Measurements from ENCODE around the gene ST3GAL3. TPM values are rescaled to one million over a fixed set of nuclear protein-coding genes. Genes with fewer than 3 reads are reported as not detected.
"Not testable (repeated sequence)": the region's sequence is repeated elsewhere in the genome, so short reads cannot be mapped to it uniquely, and the experiment has no call there.

The ST3GAL3 gene
- total RNA-seq, 2 experiments from 2014 or later: 15.8 to 20.9 TPM

DNA sequence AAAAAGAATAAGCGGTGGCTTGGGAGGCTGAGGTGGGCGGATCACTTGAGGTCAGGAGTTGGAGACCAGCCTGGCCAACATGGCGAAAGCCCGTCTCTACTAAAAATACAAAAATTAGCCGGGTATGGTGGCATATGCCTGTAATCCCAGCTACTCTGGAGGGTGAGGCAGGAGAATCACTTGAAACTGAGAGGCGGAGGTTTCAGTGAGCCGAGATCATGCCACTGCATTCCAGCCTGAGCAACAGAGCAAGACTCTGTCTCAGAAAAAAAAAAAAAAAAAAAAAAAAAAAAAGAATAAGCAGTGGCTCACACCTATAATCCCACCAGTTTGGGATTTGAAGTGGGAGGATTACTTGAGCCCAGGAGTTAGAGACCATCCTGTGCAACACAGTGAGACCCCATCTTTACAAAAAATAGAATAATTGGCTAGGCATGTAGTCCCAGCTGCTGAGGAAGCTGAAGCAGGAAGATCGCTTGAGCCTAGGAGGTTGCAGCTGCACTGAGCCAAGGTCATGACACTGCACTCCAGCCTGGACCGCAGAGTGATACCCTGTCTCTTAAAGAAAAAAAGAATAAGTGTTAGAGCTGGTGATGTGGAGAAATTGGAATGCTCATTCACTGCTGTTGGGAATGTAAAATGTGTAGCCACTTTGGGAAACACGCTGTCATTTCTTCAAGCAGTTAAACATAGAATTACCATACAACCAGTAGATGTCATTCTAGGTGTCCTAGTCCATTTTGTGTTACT lies 12.5 kb downstream of the ST3GAL3 start:
- H3K36me3 Mint-ChIP-seq (ENCODE audit: low read depth); intact Hi-C loops (cut with DNase I, micrococcal nuclease); H3K4me1 Mint-ChIP-seq; H3K9me3 Mint-ChIP-seq (ENCODE audit: low read depth); H3K4me3 Mint-ChIP-seq; DNase-seq; ATAC-seq; H3K27me3 Mint-ChIP-seq; H3K27ac Mint-ChIP-seq: not testable (repeated sequence)
- ChIA-PET POLR2A (interaction anchor here (0.6 kb wide), 1 partner anchor 273 kb away, joined by 6 read pairs; no protein-coding TSS in a partner anchor), CTCF (interaction anchor here (1.0 kb wide), 1 partner anchor 689 kb away, joined by 3 read pairs; no protein-coding TSS in a partner anchor)

DNA sequence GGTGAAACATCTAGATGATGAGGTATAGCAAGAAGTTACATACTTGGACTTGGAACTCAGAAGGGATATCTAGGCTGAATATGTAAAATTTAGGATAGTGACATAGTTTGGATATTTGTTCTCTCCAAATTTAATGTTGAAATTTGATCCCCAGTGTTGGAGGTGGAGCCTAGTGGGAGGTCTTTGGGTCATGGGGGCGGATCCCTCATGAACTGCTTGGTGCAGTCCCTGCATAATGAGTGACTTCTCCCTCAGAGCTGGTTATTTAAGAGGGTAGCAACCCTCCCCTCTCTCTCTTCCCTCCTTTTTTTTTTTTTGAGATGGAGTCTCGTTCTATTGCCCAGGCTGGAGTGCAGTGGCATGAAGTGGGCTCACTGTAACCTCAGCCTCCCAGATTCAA lies 15.5 kb downstream of the ST3GAL3 start:
- intact Hi-C loops (cut with DNase I, micrococcal nuclease): no loop called here
- no peak overlapping the region for H3K4me3 Mint-ChIP-seq
- ATAC-seq: no peak
- no peaks in the 10 kb centered on the region for H3K27me3 Mint-ChIP-seq
- H3K9me3 Mint-ChIP-seq (ENCODE audit: low read depth): no peaks in the 10 kb centered on the region
- no peaks in the 10 kb centered on the region for H3K4me1 Mint-ChIP-seq
- no peak for DNase-seq
- ChIA-PET CTCF (no interaction called here), POLR2A (no interaction called here)
- H3K36me3 Mint-ChIP-seq (ENCODE audit: low read depth): peaks cover 2% of the 10 kb centered on the region
- H3K27ac Mint-ChIP-seq: no peak overlapping the region

DNA sequence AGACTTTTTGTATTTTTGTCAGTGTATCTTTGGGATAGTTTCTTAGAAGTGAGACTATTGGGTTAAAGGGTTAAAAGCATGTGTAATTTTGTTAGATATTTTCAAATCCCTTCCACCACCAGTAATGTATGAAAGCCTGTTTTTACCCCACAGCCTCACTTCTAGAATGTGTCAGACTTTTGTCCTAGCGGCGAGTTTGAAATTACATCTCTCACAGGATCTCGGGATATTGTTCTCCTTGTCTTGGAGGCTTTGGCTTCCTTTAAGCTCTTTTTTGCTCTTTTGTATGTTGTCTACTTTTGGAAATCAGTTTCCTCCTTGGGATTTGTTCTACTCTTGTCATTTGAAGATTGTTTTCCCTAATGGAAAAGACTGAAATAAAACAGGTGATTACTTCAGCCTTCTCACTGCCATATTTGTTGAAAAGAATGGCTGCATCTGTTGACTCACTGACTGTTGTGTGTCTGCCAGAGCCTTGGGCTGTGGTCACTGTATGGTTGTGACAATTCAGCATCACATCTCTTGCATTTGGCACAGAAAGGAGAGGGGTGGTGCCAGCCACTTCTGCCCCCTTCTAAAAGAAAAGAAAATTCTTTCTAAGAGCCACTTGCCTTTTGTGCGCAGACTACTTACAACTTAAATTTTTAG lies 22.6 kb downstream of the ST3GAL3 start:
- no peaks in the 10 kb centered on the region for H3K36me3 Mint-ChIP-seq (ENCODE audit: low read depth)
- H3K9me3 Mint-ChIP-seq (ENCODE audit: low read depth): no peaks in the 10 kb centered on the region
- no peaks in the 10 kb centered on the region for H3K4me1 Mint-ChIP-seq
- ChIA-PET POLR2A (no interaction called here), CTCF (no interaction called here)
- no peak overlapping the region for H3K27ac Mint-ChIP-seq
- intact Hi-C loops (cut with DNase I, micrococcal nuclease): no loop called here
- no peaks in the 10 kb centered on the region for H3K27me3 Mint-ChIP-seq
- H3K4me3 Mint-ChIP-seq: no peak overlapping the region
- DNase-seq: no peak
- no peak for ATAC-seq

GRCh38 chr1:43731867-43732531 lies 24.7 kb downstream of the ST3GAL3 start:
- H3K4me1 Mint-ChIP-seq: no peaks in the 10 kb centered on the region
- CTCF ChIA-PET: interaction anchor here (0.6 kb wide), 1 partner anchor 900 kb away, joined by 3 read pairs; no protein-coding TSS in a partner anchor
- H3K4me3 Mint-ChIP-seq: no peak overlapping the region
- DNase-seq: no peak
- intact Hi-C loops (cut with DNase I, micrococcal nuclease): no loop called here
- no peaks in the 10 kb centered on the region for H3K27me3 Mint-ChIP-seq
- H3K9me3 Mint-ChIP-seq (ENCODE audit: low read depth): no peaks in the 10 kb centered on the region
- no peak for ATAC-seq
- H3K27ac Mint-ChIP-seq: no peak overlapping the region
- POLR2A ChIA-PET: no interaction called here
- peaks cover 6% of the 10 kb centered on the region for H3K36me3 Mint-ChIP-seq (ENCODE audit: low read depth)

GRCh38 chr1:43736819-43737218 lies 29.5 kb downstream of the ST3GAL3 start:
- Mint-ChIP-seq H3K36me3 (ENCODE audit: low read depth) (peaks cover 11% of the 10 kb centered on the region), H3K4me3 (no peak overlapping the region), H3K27me3 (no peaks in the 10 kb centered on the region), H3K4me1 (no peaks in the 10 kb centered on the region), H3K27ac (no peak overlapping the region), H3K9me3 (ENCODE audit: low read depth) (no peaks in the 10 kb centered on the region)
- DNase-seq: no peak
- ATAC-seq: no peak
- CTCF ChIA-PET: interaction anchor here (0.5 to 0.6 kb wide), 3 partner anchors 197 to 456 kb away, joined by 3 read pairs; partner anchors contain the start of gene ARTN
- intact Hi-C loops (cut with DNase I, micrococcal nuclease): no loop called here
- POLR2A ChIA-PET: no interaction called here

- ATAC-seq: no peak
- H3K27ac Mint-ChIP-seq: no peak overlapping the region
- intact Hi-C loops (cut with DNase I, micrococcal nuclease): no loop called here
Observed at GRCh38 chr1:43742026-43742425, 34.7 kb downstream of the ST3GAL3 start.

GRCh38 chr1:43743206-43743605 lies 35.9 kb downstream of the ST3GAL3 start:
- POLR2A ChIA-PET: no interaction called here
- peaks cover 14% of the 10 kb centered on the region for H3K36me3 Mint-ChIP-seq (ENCODE audit: low read depth)

More at GRCh38 chr1:43742026-43742425, 34.7 kb downstream of the ST3GAL3 start:
- Mint-ChIP-seq H3K4me1 (no peaks in the 10 kb centered on the region), H3K36me3 (ENCODE audit: low read depth) (peaks cover 14% of the 10 kb centered on the region), H3K27me3 (no peaks in the 10 kb centered on the region), H3K9me3 (ENCODE audit: low read depth) (no peaks in the 10 kb centered on the region), H3K4me3 (no peak overlapping the region)
- DNase-seq: no peak
- CTCF ChIA-PET: no interaction called here
- POLR2A ChIA-PET: no interaction called here

DNA sequence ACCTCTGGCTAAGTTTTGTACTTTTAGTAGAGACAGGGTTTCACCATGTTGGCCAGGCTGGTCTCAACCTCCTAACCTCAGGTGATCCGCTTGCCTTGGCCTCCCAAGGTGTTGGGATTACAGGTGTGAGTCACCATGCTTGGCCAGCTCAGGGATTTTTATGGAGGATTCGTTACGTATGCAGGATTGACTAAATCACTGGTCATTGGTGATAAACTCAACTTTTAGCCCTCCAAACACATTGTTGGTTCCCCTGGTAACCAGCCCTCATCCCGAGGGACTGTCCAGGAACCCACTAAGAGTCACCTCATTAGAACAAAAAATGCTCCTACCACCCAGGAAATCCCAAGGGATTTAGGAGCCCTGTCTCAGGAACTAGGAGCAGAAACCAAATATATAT lies 40.4 kb downstream of the ST3GAL3 start:
- no peak for DNase-seq

More at GRCh38 chr1:43743206-43743605, 35.9 kb downstream of the ST3GAL3 start:
- ATAC-seq (no peak), DNase-seq (no peak)
- intact Hi-C loops (cut with DNase I, micrococcal nuclease): no loop called here
- Mint-ChIP-seq H3K4me3 (no peak overlapping the region), H3K27ac (no peak overlapping the region), H3K27me3 (no peaks in the 10 kb centered on the region), H3K4me1 (no peaks in the 10 kb centered on the region), H3K9me3 (ENCODE audit: low read depth) (no peaks in the 10 kb centered on the region)
- CTCF ChIA-PET: no interaction called here

GRCh38 chr1:43750083-43750482 lies 42.7 kb downstream of the ST3GAL3 start:
- ChIA-PET POLR2A (no interaction called here), CTCF (no interaction called here)
- intact Hi-C loops (cut with DNase I, micrococcal nuclease): no loop called here
- Mint-ChIP-seq H3K27ac (no peak overlapping the region), H3K9me3 (ENCODE audit: low read depth) (no peaks in the 10 kb centered on the region), H3K36me3 (ENCODE audit: low read depth) (peaks cover 8% of the 10 kb centered on the region), H3K4me1 (peaks cover 3% of the 10 kb centered on the region), H3K27me3 (no peaks in the 10 kb centered on the region), H3K4me3 (no peak overlapping the region)
- ATAC-seq: no peak
- no peak for DNase-seq

More for the DNA sequence above, 40.4 kb downstream of the ST3GAL3 start:
- ChIA-PET CTCF (no interaction called here), POLR2A (no interaction called here)
- no peaks in the 10 kb centered on the region for H3K9me3 Mint-ChIP-seq (ENCODE audit: low read depth)
- H3K36me3 Mint-ChIP-seq (ENCODE audit: low read depth): peaks cover 9% of the 10 kb centered on the region
- no peaks in the 10 kb centered on the region for H3K27me3 Mint-ChIP-seq
- H3K4me1 Mint-ChIP-seq: no peaks in the 10 kb centered on the region
- no peak for ATAC-seq
- no peak overlapping the region for H3K27ac Mint-ChIP-seq
- no peak overlapping the region for H3K4me3 Mint-ChIP-seq
- intact Hi-C loops (cut with DNase I, micrococcal nuclease): no loop called here

DNA sequence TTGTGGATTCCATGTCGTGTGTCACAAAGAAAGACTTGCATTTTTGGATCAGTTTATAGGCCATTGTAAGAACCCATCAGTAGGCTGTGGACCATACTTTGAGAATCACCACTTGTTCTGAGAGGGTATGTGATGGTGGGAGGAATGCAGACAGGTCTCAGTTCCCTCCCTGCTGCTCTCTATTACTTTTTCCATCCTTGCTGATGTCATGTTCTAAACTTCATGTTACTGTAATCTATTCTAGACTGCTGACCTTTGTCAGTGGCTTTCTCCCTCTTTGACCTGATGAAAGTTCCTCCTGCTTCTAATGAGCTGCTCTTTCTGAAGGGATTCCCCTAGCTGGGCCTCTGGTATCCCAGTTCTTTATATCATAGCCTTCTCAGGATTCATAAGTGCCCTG lies 46.1 kb downstream of the ST3GAL3 start:
- Mint-ChIP-seq H3K27ac (no peak overlapping the region), H3K4me1 (peaks cover 3% of the 10 kb centered on the region), H3K4me3 (no peak overlapping the region), H3K36me3 (ENCODE audit: low read depth) (no peaks in the 10 kb centered on the region), H3K27me3 (no peaks in the 10 kb centered on the region), H3K9me3 (ENCODE audit: low read depth) (no peaks in the 10 kb centered on the region)
- intact Hi-C loops (cut with DNase I, micrococcal nuclease): no loop called here
- no peak for ATAC-seq
- ChIA-PET POLR2A (no interaction called here), CTCF (interaction anchor here (2.0 kb wide), 1 partner anchor 11 kb away, joined by 4 read pairs; no protein-coding TSS in a partner anchor)
- DNase-seq: no peak

DNA sequence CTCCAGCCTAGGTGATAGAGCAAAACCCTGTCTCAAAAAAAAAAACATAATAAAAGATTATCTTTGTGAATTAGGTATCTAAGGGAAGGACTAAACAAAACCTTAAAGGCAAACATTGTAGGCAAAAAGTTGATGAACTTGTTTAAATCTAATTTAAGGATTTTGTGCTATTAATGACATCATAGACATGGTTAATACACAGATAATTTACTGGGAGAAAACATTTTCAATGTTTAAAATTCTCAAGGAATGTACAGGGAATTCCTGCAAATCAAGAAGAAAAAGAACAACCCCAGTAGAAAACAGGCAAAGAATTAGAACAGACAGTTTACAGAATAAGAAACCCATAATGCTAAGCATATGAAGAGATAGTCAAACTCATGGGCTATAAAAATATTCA lies 47.6 kb downstream of the ST3GAL3 start:
- no peaks in the 10 kb centered on the region for H3K36me3 Mint-ChIP-seq (ENCODE audit: low read depth)
- no peak overlapping the region for H3K27ac Mint-ChIP-seq
- no peaks in the 10 kb centered on the region for H3K9me3 Mint-ChIP-seq (ENCODE audit: low read depth)
- H3K4me3 Mint-ChIP-seq: no peak overlapping the region
- POLR2A ChIA-PET: no interaction called here
- intact Hi-C loops (cut with DNase I, micrococcal nuclease): no loop called here
- H3K4me1 Mint-ChIP-seq: peaks cover 3% of the 10 kb centered on the region
- no peaks in the 10 kb centered on the region for H3K27me3 Mint-ChIP-seq
- CTCF ChIA-PET: interaction anchor here (1.2 to 1.6 kb wide), 2 partner anchors 8 to 179 kb away, joined by 7 to 8 read pairs; partner anchors contain the start of gene ARTN
- ATAC-seq (no peak), DNase-seq (no peak)

Data from activated CD4-positive, alpha-beta T cell treated with anti-CD3 and anti-CD28 coated beads for 36 hours (primary cell).